ENCODE data around the gene PPP2R3A.

DNA sequence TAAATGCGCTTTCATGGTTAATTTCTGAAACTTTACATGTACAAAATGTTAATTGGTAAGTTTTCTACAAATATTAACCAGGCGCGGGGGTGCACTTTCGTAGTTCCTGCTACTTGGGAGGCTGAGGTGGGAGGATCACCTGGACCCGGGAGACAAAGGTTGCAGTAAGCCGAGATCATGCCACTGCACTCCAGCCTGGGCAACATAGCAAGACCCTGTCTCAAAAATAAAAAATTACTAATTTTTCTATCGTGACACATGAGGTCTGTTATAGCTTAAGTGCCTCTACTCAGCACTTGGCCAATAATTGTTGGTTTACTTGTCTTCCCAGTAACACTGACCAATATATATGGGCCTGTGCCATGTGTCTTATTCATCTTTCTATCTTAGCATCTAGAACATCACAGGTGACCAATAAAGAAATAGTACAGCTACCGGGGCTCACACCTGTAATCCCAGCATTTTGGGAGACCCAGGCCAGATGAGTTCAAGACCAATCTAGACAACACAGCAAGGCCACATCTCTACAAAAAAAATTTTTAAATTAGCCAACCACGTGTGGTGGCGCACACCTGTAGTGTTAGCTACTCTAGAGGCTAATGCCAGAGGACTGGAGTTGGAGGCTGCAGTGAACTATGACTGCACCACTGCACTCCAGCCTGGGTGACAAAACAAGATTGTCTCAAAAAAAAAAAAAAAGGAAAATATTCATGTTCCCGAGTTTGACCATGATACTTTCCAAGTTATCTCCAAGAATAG lies 224.5 kb downstream of the PPP2R3A start:
- TF ChIP-seq, protein P1, sequence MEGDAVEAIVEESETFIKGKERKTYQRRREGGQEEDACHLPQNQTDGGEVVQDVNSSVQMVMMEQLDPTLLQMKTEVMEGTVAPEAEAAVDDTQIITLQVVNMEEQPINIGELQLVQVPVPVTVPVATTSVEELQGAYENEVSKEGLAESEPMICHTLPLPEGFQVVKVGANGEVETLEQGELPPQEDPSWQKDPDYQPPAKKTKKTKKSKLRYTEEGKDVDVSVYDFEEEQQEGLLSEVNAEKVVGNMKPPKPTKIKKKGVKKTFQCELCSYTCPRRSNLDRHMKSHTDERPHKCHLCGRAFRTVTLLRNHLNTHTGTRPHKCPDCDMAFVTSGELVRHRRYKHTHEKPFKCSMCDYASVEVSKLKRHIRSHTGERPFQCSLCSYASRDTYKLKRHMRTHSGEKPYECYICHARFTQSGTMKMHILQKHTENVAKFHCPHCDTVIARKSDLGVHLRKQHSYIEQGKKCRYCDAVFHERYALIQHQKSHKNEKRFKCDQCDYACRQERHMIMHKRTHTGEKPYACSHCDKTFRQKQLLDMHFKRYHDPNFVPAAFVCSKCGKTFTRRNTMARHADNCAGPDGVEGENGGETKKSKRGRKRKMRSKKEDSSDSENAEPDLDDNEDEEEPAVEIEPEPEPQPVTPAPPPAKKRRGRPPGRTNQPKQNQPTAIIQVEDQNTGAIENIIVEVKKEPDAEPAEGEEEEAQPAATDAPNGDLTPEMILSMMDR (IDR thresholded peaks at IDR 0.05 in 4 of 5, conservative IDR thresholded peaks at IDR 0.05 in 1 of 5), result no peak
- no peak for TF ChIP-seq POLR2A (IDR thresholded peaks at IDR 0.05)

Data from gastrocnemius medialis (tissue), 4 donors.